ENCODE data around the gene EDA. TPM values are rescaled to one million over a fixed set of nuclear protein-coding genes. Genes with fewer than 3 reads are reported as not detected.
"Not testable (repeated sequence)": the region's sequence is repeated elsewhere in the genome, so short reads cannot be mapped to it uniquely, and the experiment has no call there.

EDA gene
- total RNA-seq, 1 experiment from 2014 or later: 1.1 TPM

DNA sequence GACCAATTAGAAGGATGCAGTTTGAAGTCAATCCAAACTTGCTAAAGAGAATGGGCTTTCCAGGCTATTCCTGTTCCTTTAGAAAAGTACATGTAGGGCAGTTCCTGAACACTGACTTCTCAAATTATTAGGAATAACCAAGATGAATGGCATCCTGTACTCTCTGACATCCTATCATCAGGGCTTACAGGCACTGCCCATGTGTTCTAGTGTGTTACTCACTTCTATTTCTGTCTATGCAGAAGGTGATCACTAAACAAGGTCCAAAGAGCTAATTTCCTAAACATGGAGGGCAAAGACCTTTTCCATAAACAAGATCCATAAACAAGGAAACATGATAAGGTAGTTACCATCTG is 380.2 kb downstream of the EDA start:
- in situ Hi-C loops (cut with HindIII; ENCODE audit: low pct_unique_long_range_greater_than_20kb, low sequenced_read_pairs): no loop called here

DNA sequence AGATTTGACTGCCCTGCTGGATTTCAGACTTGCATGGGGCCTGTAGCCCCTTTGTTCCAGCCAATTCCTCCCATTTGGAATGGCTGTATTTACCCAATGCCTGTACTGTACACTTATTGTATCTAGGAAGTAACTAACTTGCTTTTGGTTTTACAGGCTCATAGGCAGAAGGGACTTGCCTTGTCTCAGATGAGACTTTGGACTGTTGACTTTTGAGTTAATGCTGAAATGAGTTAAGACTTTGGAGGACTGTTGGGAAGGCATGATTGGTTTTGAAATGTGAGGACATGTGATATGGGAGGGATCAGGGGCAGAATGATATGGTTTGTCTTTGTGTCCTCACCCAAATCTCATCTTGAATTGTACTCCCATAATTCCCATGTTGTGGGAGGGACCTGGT is 382.4 kb downstream of the EDA start:
- in situ Hi-C loops (cut with HindIII; ENCODE audit: low pct_unique_long_range_greater_than_20kb, low sequenced_read_pairs); DNase-seq (ENCODE audit: low read depth, low spot score): not testable (repeated sequence)

More for the DNA sequence above, 380.2 kb downstream of the EDA start:
- DNase-seq (ENCODE audit: low read depth, low spot score): no peak

DNA sequence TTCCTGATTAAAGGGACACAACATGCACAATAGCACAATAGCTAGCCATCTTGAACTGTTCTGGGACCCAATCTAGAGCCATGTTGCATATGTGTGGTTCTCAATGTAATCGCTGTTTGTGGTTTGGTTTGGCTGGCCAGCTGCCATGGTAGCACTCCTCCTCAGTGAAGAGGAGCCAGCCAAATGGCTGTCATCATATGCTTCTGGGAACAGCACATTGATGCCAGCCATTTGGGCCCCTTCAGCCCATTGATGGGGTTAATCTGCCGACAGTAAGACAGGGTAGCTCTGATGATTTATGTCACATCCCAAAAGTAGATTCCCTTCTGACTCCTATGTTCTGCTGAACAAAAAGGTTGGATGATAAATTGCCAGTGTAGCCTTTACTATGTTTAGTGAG is 385.4 kb downstream of the EDA start:
- in situ Hi-C loops (cut with HindIII; ENCODE audit: low pct_unique_long_range_greater_than_20kb, low sequenced_read_pairs): no loop called here
- no peak for DNase-seq (ENCODE audit: low read depth, low spot score)

DNA sequence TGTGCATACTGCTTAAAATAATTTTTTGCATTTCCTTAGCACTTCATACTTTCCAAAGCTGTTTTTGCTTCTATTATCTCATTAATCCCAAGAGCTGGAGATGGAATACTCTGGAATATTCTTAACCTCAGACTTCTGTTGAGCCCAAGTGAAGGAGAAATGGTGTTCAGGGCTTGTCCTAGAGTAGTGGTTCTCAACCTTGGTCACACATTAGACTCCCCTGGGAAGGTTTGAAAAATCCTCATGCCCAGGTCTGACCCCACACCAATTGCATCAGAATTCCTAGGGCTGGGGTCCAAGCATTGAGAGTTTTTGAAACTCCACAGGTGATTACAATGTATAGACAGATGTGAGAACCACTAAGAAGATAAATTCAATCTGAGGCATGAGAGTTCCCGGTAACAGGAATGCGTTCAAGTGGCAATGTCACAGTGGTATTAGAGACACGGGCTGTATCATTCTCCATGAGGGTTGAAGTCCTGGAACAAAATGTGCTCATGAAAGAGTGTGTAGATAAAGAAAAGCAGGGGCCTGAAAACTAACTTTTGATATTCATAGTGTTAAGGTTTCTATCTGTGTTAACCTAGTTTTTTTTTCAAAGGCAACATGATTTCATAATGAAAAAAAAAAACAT is 385.9 kb downstream of the EDA start:
- in situ Hi-C loops (cut with HindIII; ENCODE audit: low pct_unique_long_range_greater_than_20kb, low sequenced_read_pairs): no loop called here

DNA sequence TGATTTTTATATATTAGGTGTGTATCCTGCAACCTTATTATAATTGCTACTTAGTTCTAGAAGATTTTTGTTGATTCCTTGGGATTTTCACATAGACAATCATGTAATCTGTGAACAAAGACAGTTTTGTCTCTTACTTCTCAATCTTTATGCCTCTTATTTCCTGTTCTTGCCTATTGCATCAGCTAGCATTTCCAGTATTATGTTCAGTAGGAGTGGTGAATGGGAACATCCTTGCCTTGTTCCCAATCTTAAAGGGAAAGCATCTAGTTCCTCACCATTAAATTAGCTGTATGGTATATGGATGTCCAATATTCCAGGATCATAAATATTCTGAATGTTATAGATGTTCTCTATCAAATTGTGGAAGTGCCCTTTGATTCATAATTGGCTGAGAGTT is 392.0 kb downstream of the EDA start:
- in situ Hi-C loops (cut with HindIII; ENCODE audit: low pct_unique_long_range_greater_than_20kb, low sequenced_read_pairs): no loop called here

More for the DNA sequence above, 385.9 kb downstream of the EDA start:
- DNase-seq (ENCODE audit: low read depth, low spot score): no peak

DNA sequence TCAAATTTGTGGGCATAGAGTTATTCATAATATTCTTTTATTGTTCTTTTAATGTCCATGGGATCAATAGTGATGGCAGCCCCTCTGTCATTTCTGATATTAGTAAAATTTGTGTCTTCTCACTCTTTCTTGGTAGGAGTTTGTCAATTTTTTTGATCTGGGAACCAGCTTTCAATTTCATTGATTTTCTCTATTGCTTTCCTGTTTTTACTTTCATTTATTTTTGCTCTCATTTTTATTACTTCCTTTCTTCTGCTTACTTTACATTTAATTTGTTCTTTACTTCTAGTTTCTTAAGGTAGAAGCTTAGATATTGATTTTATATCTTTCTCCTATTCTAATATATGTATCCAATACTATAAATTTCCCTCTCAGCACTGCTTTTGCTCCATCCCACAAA is 393.1 kb downstream of the EDA start:
- in situ Hi-C loops (cut with HindIII; ENCODE audit: low pct_unique_long_range_greater_than_20kb, low sequenced_read_pairs): no loop called here

More for the DNA sequence above, 392.0 kb downstream of the EDA start:
- DNase-seq (ENCODE audit: low read depth, low spot score): peak; percentile 65

DNA sequence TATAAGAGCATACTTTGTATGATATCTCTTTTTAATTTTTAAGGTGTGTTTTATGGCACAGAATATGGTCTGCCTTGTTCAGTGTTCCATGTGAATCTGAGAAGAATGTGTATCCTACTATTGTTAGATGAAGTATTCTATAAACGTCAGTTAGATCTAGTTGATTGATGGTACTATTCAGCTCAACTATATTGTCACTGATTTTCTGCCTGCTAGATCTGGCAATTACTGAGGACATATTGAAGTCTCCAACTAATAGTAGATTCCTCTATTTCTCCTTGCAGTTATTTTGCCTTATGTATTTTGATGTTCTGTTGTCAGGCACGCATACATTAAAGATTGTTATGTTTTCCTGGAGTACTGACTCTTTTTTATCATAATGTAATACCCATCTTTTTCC is 394.1 kb downstream of the EDA start:
- no peak for DNase-seq (ENCODE audit: low read depth, low spot score)
- in situ Hi-C loops (cut with HindIII; ENCODE audit: low pct_unique_long_range_greater_than_20kb, low sequenced_read_pairs): no loop called here

More for the DNA sequence above, 393.1 kb downstream of the EDA start:
- DNase-seq (ENCODE audit: low read depth, low spot score): no peak

DNA sequence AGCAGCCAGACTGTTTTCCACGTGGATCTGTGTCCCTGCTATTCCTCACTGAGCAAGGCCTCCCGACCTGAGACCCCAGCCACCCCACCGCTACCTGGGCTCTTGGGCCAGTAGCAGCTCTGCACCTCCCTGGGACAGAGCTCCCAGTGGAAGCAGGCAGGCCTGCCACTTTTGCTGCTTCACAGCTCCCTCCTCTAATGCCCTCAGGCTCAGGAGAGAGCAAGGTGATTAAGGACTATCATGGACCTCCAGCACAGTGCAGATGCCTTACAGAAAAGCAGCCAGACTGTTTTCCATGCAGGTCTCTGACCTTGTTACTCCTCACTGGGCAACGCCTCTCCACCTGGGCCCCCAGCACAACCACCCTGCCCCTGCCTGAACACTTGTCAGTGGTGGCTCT is 396.8 kb downstream of the EDA start:
- in situ Hi-C loops (cut with HindIII; ENCODE audit: low pct_unique_long_range_greater_than_20kb, low sequenced_read_pairs): no loop called here
- DNase-seq (ENCODE audit: low read depth, low spot score): no peak

DNA sequence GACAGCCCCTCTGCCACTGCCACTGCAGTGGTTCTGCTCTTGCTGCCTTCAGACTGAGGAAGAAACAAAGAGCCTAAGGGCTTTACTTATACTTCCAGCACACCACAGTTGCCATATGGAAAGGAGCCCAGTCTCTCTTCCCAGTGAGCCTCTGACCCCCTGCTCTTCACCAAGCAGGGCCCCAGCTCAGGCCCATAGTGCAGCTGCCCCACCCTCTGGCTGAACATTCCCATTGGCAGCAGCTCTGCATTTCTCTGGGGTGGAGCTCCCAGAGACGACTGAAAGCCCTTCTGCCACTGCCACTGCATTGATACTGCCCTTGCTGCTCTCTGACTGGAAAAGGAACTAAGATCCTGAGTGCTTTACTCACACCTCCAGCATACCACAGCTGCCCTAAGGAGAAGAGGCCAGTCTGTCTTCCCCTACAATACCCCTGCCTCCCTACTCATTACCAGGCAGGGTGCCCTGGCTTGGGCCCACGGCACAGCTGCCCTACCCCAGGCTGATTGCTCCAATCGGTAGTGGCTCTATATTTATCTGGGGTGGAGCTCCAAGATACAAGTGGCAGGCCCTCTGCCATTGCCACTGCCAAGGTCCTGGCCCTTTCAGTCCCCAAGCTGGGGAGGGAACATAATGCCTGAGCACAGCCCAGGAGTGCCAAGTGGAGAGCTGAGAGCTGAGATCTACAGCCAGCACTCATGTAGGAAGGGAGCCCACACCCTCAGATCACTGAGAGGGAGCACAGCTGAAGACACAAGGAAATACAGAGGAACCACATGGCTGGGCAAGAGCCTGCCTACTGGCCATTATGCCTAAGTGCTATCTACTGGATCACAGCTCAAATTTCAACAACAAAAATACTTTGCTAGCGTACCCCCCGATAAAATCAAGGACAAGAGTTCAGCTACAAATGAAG is 397.8 kb downstream of the EDA start:
- in situ Hi-C loops (cut with HindIII; ENCODE audit: low pct_unique_long_range_greater_than_20kb, low sequenced_read_pairs): no loop called here
- no peak for DNase-seq (ENCODE audit: low read depth, low spot score)

DNA sequence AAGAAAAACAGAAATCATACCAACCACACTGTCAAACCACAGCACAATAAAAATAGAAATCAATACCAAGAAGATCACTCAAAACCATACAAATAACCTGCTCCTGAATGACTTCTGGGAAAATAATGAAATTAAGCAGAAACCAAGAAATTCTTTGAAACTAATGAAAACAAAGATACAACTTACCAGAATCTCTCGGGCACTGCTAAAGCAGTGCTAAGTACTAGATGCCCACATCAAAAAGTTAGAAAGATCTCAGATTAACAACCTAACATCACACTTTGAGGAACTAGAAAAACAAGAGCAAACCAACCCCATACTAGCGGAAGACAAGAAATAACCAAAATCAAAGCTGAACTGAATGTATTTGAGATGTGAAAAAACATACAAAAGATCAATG is 400.6 kb downstream of the EDA start:
- no peak for DNase-seq (ENCODE audit: low read depth, low spot score)
- in situ Hi-C loops (cut with HindIII; ENCODE audit: low pct_unique_long_range_greater_than_20kb, low sequenced_read_pairs): no loop called here

DNA sequence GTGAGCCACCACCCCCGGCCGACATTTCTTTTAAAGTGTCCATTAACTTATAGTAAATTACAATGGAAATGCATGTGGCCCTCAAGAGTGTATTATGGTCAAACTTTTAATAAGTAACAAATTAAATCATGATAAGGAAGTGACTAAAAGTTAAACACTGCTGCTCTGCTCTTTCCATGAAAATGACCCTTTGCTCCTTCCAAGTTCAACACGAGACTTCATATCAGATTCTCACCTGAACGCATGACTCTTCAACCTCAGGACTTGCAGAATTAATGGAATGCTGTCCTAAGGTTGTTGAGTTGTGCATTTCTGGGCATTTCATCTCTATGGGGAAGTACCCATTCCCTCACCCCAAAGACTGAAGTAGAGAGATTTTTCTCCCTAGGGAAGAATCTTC is 406.7 kb downstream of the EDA start:
- DNase-seq (ENCODE audit: low read depth, low spot score): no peak
- in situ Hi-C loops (cut with HindIII; ENCODE audit: low pct_unique_long_range_greater_than_20kb, low sequenced_read_pairs): no loop called here

DNA sequence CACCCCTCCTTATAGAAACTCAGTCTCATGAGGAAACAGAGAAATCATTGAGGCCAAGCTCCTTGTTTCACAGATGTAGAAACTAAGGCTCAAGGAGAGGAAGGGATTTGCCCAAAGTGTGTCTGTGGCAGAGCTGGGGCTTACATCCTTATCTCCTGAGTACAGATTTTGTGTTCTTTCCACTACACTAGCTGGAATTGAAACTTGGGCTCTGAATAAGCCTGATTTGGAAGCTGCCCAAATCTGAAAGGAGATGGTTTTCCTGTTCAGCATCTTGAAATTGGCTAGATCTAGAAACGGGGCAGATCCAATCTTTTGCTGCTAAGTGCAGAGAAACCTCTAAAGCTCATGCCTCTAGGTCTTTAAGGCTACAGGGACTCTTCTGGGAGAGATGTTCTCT is 409.6 kb downstream of the EDA start:
- DNase-seq (ENCODE audit: low read depth, low spot score): no peak
- in situ Hi-C loops (cut with HindIII; ENCODE audit: low pct_unique_long_range_greater_than_20kb, low sequenced_read_pairs): no loop called here

DNA sequence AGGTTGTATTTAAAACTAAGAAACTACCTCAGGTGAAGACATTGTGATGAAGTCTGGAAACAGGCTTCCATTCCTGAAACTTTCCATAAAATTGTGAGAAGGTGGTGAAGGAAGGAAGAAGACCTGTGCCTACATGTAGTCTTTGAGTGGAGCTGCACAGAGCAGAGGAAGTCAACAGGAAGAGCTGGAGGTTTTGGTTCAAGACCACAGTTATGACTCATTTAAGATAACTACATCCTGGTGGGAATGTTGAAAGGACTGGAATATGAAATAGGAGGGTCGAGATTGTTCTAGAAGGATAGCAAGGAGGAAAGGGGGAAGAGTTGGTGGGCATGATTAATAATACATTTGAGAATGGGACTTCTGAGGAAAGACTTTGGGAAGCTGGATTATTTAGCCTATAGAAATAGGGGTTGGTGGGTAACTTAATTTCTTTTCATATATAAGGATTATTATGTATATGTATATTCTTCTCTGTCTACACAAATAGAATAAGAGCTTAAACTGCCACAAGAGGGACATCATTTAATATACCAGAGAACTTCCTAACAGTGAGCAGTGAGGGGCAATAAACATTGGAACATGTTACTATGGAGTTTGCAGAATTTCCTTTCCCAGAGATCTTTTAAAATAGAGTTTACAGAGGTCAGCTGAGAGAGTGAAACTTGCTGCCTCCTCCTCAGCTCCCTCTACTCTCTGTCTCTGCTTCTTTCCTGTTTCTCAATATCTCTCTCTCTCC is 410.4 kb downstream of the EDA start:
- DNase-seq (ENCODE audit: low read depth, low spot score): no peak
- in situ Hi-C loops (cut with HindIII; ENCODE audit: low pct_unique_long_range_greater_than_20kb, low sequenced_read_pairs): no loop called here

DNA sequence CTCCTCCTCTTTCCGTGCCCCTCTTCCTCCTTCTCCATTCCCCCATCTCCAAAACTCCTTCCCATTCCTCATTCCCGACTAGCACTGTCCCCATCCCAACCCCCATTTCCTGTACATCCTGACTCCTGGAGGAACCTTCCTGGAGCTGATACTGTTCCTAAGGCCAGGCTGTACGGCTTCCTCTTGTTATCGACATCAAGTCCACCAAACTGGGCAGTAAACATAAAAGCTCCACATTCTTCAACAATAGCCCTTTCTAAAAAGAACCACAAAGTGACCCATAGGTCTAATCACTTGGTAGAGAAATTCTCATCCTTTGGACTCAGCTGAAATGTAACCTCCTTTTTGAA is 410.9 kb downstream of the EDA start:
- in situ Hi-C loops (cut with HindIII; ENCODE audit: low pct_unique_long_range_greater_than_20kb, low sequenced_read_pairs): no loop called here
- no peak for DNase-seq (ENCODE audit: low read depth, low spot score)

DNA sequence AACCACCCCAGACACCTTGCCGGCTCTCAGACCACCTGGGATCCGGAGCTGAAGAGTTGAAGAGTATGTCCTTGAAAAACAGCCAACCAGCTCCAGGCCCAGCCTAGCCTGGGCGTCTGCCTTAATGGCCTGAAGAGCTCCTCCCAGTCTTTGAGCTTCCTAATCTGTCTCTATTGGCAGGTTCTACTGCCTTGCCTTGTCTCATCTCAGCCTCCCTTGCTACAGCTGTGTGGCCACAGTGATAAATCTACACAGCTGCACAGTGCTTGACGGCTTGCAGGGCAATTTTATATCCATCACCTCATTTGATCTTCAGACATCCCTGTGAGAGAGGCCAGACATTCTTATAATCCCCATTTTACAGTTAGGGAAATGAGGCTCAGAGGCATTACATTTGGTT is 413.9 kb downstream of the EDA start:
- in situ Hi-C loops (cut with HindIII; ENCODE audit: low pct_unique_long_range_greater_than_20kb, low sequenced_read_pairs): no loop called here
- no peak for DNase-seq (ENCODE audit: low read depth, low spot score)

DNA sequence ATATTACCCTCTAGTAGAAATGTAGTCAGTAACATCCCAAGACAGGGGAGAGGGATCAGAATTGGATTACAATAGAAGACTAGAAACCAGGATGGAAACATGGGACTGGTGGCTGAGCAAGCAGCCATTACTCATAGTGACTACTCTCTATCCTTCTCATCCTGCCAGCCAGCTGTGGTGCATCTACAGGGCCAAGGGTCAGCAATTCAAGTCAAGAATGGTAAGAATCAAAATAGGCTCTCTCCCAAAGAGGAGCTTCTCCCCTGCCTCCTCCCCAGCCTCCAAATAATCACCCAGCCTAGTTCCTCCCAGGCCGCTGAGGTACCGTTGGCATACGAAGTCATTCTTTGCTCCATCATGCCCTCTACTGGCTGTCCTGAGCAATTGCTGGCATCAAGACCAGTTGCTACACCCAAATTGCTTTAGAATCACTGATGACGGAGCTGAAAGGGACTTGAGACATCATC is 414.4 kb downstream of the EDA start:
- in situ Hi-C loops (cut with HindIII; ENCODE audit: low pct_unique_long_range_greater_than_20kb, low sequenced_read_pairs): no loop called here
- peak; percentile 74 for DNase-seq (ENCODE audit: low read depth, low spot score)

DNA sequence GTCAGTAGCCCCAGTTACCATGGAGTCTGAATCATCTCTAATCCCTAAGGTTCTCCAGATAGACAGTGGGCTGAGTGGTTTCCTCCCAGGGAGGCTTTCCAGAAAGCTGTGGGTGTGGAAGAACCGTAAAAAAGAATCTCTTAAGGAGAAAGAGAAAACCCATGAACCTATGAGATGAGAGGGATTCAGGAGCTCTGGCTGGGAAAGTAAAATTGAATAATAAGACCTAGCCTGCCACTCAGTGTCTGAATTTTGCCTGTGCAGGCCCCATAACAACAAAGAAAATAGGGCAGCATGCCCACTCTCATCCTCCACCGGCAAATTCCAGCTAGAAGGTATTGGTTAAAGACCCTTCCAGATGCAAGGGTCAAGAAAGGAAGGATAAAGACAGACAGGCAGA is 416.9 kb downstream of the EDA start:
- in situ Hi-C loops (cut with HindIII; ENCODE audit: low pct_unique_long_range_greater_than_20kb, low sequenced_read_pairs): no loop called here
- DNase-seq (ENCODE audit: low read depth, low spot score): no peak

DNA sequence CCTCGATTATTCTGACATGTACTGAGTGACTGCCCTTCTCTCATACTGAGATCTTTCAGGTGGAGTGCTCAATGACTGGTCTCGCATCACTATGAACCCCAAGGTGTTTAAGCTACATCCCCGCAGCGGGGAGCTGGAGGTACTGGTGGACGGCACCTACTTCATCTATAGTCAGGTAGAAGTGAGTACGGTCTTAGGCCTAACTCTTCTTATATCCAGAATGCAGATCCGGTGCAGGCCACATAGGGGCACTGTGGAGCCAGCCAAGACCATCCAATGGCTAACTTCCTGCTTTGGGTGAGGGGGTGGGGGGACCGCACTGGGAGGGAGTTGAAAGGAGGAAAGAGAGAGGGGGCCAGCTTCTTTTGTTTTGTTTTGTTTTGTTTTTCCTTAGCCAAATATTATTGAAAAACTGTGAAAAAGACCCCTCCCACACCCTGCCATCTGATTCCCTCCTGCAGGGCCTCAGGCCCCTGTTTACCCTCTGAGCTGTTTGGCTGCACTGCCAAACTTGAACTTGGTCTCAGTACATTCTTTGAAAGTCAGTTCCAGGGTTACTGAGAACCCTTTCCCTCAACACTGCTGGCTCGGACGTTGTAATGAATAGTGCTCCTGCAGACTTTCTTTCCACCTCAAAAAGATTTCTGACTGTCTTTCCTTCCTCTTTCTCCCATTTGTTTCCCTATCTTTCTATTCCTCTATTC is 417.6 kb downstream of the EDA start:
- DNase-seq (ENCODE audit: low read depth, low spot score): peak; percentile 64
- in situ Hi-C loops (cut with HindIII; ENCODE audit: low pct_unique_long_range_greater_than_20kb, low sequenced_read_pairs): no loop called here

Data from SK-MEL-5 (cell line).